GM12878 (cell line): ENCODE measurements around the gene TMEM259. TPM values are rescaled to one million over a fixed set of nuclear protein-coding genes. Genes with fewer than 3 reads are reported as not detected.

Experiments
- ATAC-seq: fragments of 200-7000 bp; cut with Tn5 transposase; 3 replicates; pipeline ENCODE4 v1.9.1; 2020; ENCODE audit warnings: mild to moderate bottlenecking, moderate library complexity
- BruUV-seq: library from RNA; stranded (reverse); fragments of 400-500 nt; replicated peaks from 2 replicates; lab custom pipeline; 2021; lab: Mats Ljungman, UMichigan
- CTCF ChIA-PET: fragments of 300-600 bp; sonication (Branson Sonifier 250); formaldehyde crosslinking; extraction: SDS; loops from one replicate; lab custom pipeline; 2021; ENCODE audit warnings: inconsistent platforms; lab: Yijun Ruan, JAX
- POLR2A ChIA-PET: fragments of 350-600 bp; formaldehyde crosslinking; extraction: SDS; loops from one replicate; lab custom pipeline; 2021; ENCODE audit warnings: inconsistent platforms; lab: Charles Lee
- RAD21 ChIA-PET: fragments of 300-600 bp; sonication (Branson Sonifier 250); formaldehyde crosslinking; loops from one replicate; lab custom pipeline; 2023; ENCODE audit warnings: antibody characterized with exemption; ENCODE audit not compliant: unreplicated experiment; lab: Charles Lee
- SMC1A ChIA-PET: fragments of 300-600 bp; sonication (Branson Sonifier 250); formaldehyde crosslinking; loops from one replicate; lab custom pipeline; 2023; ENCODE audit not compliant: unreplicated experiment, uncharacterized antibody; lab: Charles Lee
- DNase-seq: peaks from one replicate; pipeline ENCODE4 v3.0.0-alpha.2; 2011; ENCODE audit warnings: low read depth, low spot score
- FAIRE-seq: peaks from 3 replicates; lab custom pipeline; 2011; peaks lifted over from hg19 to GRCh38; lab: Jason Lieb, UNC
- H2AFZ ChIP-seq: 2 replicates; pipeline ENCODE4 v1.6.0; 2011; ENCODE audit warnings: low read depth, low read length, control low read depth; ENCODE audit not compliant: control insufficient read depth
- H3K27ac ChIP-seq: 2 replicates; pipeline ENCODE4 v1.5.1; 2011; ENCODE audit warnings: control low read depth; ENCODE audit not compliant: control insufficient read depth, insufficient read depth
- H3K27me3 ChIP-seq, 2 experiments: replicated peaks in 1 of 2; 2 replicates each; pipeline versions ENCODE4 v1.6.0 to v1.6.1; 2011; ENCODE audit warnings: low read length in 1 of 2; ENCODE audit not compliant: control insufficient read depth in 2 of 2, insufficient read depth in 2 of 2
- H3K36me3 ChIP-seq, 2 experiments: 2 replicates each; pipeline ENCODE4 v1.5.1; 2011; ENCODE audit warnings: low read length in 1 of 2; ENCODE audit not compliant: control insufficient read depth in 2 of 2, insufficient read depth in 2 of 2
- H3K4me1 ChIP-seq: 2 replicates; pipeline ENCODE4 v1.6.1; 2011; ENCODE audit warnings: mild to moderate bottlenecking, low read length, moderate library complexity, mixed read lengths; ENCODE audit not compliant: control insufficient read depth, insufficient read depth
- H3K4me2 ChIP-seq: 2 replicates; pipeline ENCODE4 v1.6.0; 2011; ENCODE audit warnings: control low read depth; ENCODE audit not compliant: control insufficient read depth, insufficient read depth
- H3K4me3 ChIP-seq: fragments of 200-600 bp; sonication (generic); 2 replicates; pipeline ENCODE4 v1.5.1; 2016
- H3K79me2 ChIP-seq: 2 replicates; pipeline ENCODE4 v1.6.0; 2011; ENCODE audit warnings: low read length; ENCODE audit not compliant: control insufficient read depth, insufficient read depth
- H3K9ac ChIP-seq: 2 replicates; pipeline ENCODE4 v1.8.0; 2011; ENCODE audit warnings: low read length, control low read depth, mixed read lengths; ENCODE audit not compliant: control insufficient read depth, insufficient read depth
- H3K9me3 ChIP-seq: replicated peaks from 3 replicates; pipeline ENCODE4 v1.5.1; 2011; ENCODE audit warnings: mild to moderate bottlenecking, low read length; ENCODE audit not compliant: control insufficient read depth, insufficient read depth
- H4K20me1 ChIP-seq: 2 replicates; pipeline ENCODE4 v1.6.0; 2011; ENCODE audit not compliant: control insufficient read depth, insufficient read depth
- ATF2 ChIP-seq: IDR thresholded peaks from 2 replicates; pipeline ENCODE4 v1.6.1; 2012; ENCODE audit warnings: low read length, inconsistent platforms
- CREM ChIP-seq: IDR thresholded peaks from 2 replicates; pipeline ENCODE4 v1.6.1; 2014; ENCODE audit warnings: antibody characterized with exemption, low read depth
- DPF2 ChIP-seq: fragments of 450-650 bp; IDR thresholded peaks from 2 replicates; pipeline ENCODE4 v1.6.1; 2017; ENCODE audit warnings: mild to moderate bottlenecking
- E2F4 ChIP-seq: IDR thresholded peaks from 2 replicates; pipeline ENCODE4 v1.6.1; 2012; ENCODE audit warnings: low read depth, low read length, improper control_type of control experiment
- E2F8 ChIP-seq: fragments of 450-650 bp; IDR thresholded peaks from 2 replicates; pipeline ENCODE4 v1.6.1; 2018; ENCODE audit warnings: mild to moderate bottlenecking, low read depth, moderate library complexity; ENCODE audit not compliant: partially characterized antibody
- EP300 ChIP-seq, 2 experiments: fragments of 150-350 bp in 1 of 2; IDR thresholded peaks; 2 replicates each; pipeline ENCODE4 v1.6.1; 2011 to 2012; ENCODE audit warnings: low read depth in 2 of 2, low read length in 2 of 2, borderline replicate concordance in 1 of 2, improper control_type of control experiment in 1 of 2, inconsistent platforms in 1 of 2; ENCODE audit not compliant: control insufficient read depth in 1 of 2
- FOS ChIP-seq: IDR thresholded peaks from 3 replicates; pipeline ENCODE4 v1.6.1; 2011; ENCODE audit warnings: borderline replicate concordance; ENCODE audit not compliant: insufficient read length; ENCODE audit errors: extremely low read depth
- HDAC2 ChIP-seq: fragments of 200-600 bp; sonication (generic); IDR thresholded peaks from 2 replicates; pipeline ENCODE4 v1.6.1; 2017
- JUNB ChIP-seq: IDR thresholded peaks from 2 replicates; pipeline ENCODE4 v1.6.1; 2016; ENCODE audit warnings: antibody characterized with exemption, mild to moderate bottlenecking
- RCOR1 ChIP-seq: conservative IDR thresholded peaks from 2 replicates; pipeline ENCODE4 v1.6.1; 2012; ENCODE audit warnings: low read depth, low read length, improper control_type of control experiment
- SKIL ChIP-seq: fragments of 450-650 bp; IDR thresholded peaks from 2 replicates; pipeline ENCODE4 v1.6.1; 2017; ENCODE audit warnings: mild to moderate bottlenecking, low read depth, inconsistent platforms; ENCODE audit not compliant: poor library complexity, severe bottlenecking
- SUPT20H ChIP-seq: IDR thresholded peaks from 2 replicates; pipeline ENCODE4 v1.6.1; 2011; ENCODE audit warnings: low read depth, mild to moderate bottlenecking, low read length, moderate library complexity, borderline replicate concordance; ENCODE audit not compliant: control insufficient read depth
- ZNF687 ChIP-seq: fragments of 450-650 bp; IDR thresholded peaks from 2 replicates; pipeline ENCODE4 v1.6.1; 2017; ENCODE audit warnings: mild to moderate bottlenecking, moderate library complexity
- WGBS: methylation state at CpG from one replicate; pipeline ENCODE4 v1.1.6; 2016; ENCODE audit warnings: low lambda C conversion rate; ENCODE audit not compliant: insufficient replicate concordance, insufficient coverage; ENCODE audit errors: missing lambda C conversion rate; 5-methylcytosine and 5-hydroxymethylcytosine counted together
- in situ Hi-C: fragments of 300-500 bp; cut with MboI; formaldehyde crosslinking; loops from 9 replicates; pipeline ENCODE4 v1.14.3; 2018; ENCODE audit warnings: mixed read lengths
- intact Hi-C: fragments of 100-400 bp; cut with micrococcal nuclease; formaldehyde crosslinking; loops from one replicate; pipeline ENCODE4 v1.14.2; 2022; ENCODE audit not compliant: unreplicated experiment
- polyA plus RNA-seq, 11 experiments: library from polyadenylated mRNA; depleted of rRNA in 4 of 11; unstranded in 6 of 11; stranded (reverse) in 5 of 11; fragments of >200 nt; fragmentation: Nextera tagmentation in 4 of 11; fragmentation: Illumina TruSeq in 1 of 11; extraction: Ambion mirVana in 4 of 11; extraction: Trizol in 1 of 11; gene quantifications; 1 replicate in 1 of 11; 2 replicates in 10 of 11; pipeline versions ENCODE4 v1.2.1 to v1.2.3, GENCODE V29; 2011 to 2016; ENCODE audit warnings: inconsistent platforms in 2 of 11, missing spikeins in 2 of 11, low read depth in 1 of 11
- total RNA-seq, 4 experiments: library from RNA; depleted of rRNA in 3 of 4; stranded (reverse); fragments of >200 nt in 3 of 4; fragmentation: Illumina TruSeq in 1 of 4; extraction: Trizol in 1 of 4; gene quantifications; 2 replicates each; pipeline versions ENCODE4 v1.2.1 to v1.2.3, GENCODE V29; 2013 to 2021

The TMEM259 gene
- total and polyA plus RNA-seq, 10 of the 15 experiments (the other 5 are each of a cell fraction or from before 2014, with no cell fraction given) = 0.43 to 184 (median 62.0) TPM

GRCh38 chr19:1070576-1070930, 49.6 kb upstream of the TMEM259 start:
- in situ Hi-C loops (no loop called here), intact Hi-C loops (no loop called here)
- H4K20me1 ChIP-seq = no peaks in the 10 kb centered on the region
- ChIA-PET CTCF (no interaction called here), SMC1A (no interaction called here), RAD21 (no interaction called here), POLR2A (no interaction called here)
- no peak for ATAC-seq
- H3K4me3 ChIP-seq = no peak overlapping the region
- WGBS = 88% methylated on average over 21 of the region's 21 CpGs
- no TSS peak for BruUV-seq
- no peak overlapping the region for H2AFZ ChIP-seq
- no peaks in the 10 kb centered on the region for H3K27me3 ChIP-seq
- peaks cover 17% of the 10 kb centered on the region for H3K4me1 ChIP-seq
- H3K4me2 ChIP-seq = peak overlapping the region; percentile 30; the same call in 1 of the 2 replicates
- H3K79me2 ChIP-seq = peaks cover 46% of the 10 kb centered on the region
- FAIRE-seq = no peak
- no peak overlapping the region for H3K9ac ChIP-seq
- no peak for DNase-seq
- no peaks in the 10 kb centered on the region for H3K9me3 ChIP-seq
- peaks cover 14 to 22% of the 10 kb centered on the region in 2 experiments for H3K36me3 ChIP-seq
- H3K27ac ChIP-seq = no peak overlapping the region
- TF ChIP-seq HDAC2 (no peak), E2F4 (no peak), CREM (no peak), FOS (no peak), DPF2 (no peak), EP300 (IDR thresholded peaks at IDR 0.05; ENCODE audit: borderline replicate concordance in 1 of 2, control insufficient read depth in 1 of 2, low read depth in 2 of 2, low read length in 2 of 2) (no peak), SUPT20H (no peak), JUNB (no peak), SKIL (no peak), ZNF687 (no peak), E2F8 (no peak), ATF2 (no peak), RCOR1 (no peak)
